GM23338 (cell line): Measurements from ENCODE around the gene CMTM2. TPM values are rescaled to one million over a fixed set of nuclear protein-coding genes. Genes with fewer than 3 reads are reported as not detected.

Experiments
- ATAC-seq: fragments of 200-7000 bp; cut with Tn5 transposase; 3 replicates; pipeline ENCODE4 v1.9.1; 2020
- DNase-seq: peaks from one replicate; pipeline ENCODE4 v3.0.0-alpha.2; 2015; ENCODE audit warnings: low spot score
- H2AFZ ChIP-seq: fragments of 200-600 bp; sonication (generic); 2 replicates; pipeline ENCODE4 v1.8.0; 2016; ENCODE audit warnings: antibody characterized with exemption, mild to moderate bottlenecking, moderate library complexity
- H3F3A ChIP-seq: fragments of 200-600 bp; sonication (generic); replicated peaks from 2 replicates; pipeline ENCODE4 v1.8.0; 2017; ENCODE audit warnings: antibody characterized with exemption, mixed run types, low read depth
- H3K27ac ChIP-seq: fragments of 200-600 bp; sonication (generic); 2 replicates; pipeline ENCODE4 v1.6.1; 2016; ENCODE audit warnings: low read depth
- H3K27me3 ChIP-seq: fragments of 200-600 bp; sonication (generic); 2 replicates; pipeline ENCODE4 v1.8.0; 2016; ENCODE audit warnings: mild to moderate bottlenecking, mixed run types, moderate library complexity; ENCODE audit not compliant: insufficient read depth
- H3K36me3 ChIP-seq: fragments of 200-600 bp; sonication (generic); 2 replicates; pipeline ENCODE4 v1.8.0; 2016; ENCODE audit warnings: mild to moderate bottlenecking; ENCODE audit not compliant: insufficient read depth
- H3K4me1 ChIP-seq: fragments of 200-600 bp; sonication (generic); 2 replicates; pipeline ENCODE4 v1.8.0; 2016; ENCODE audit warnings: mild to moderate bottlenecking, moderate library complexity; ENCODE audit not compliant: insufficient read depth
- H3K4me2 ChIP-seq: fragments of 200-600 bp; sonication (generic); 2 replicates; pipeline ENCODE4 v1.7.1; 2017; ENCODE audit warnings: mixed run types
- H3K4me3 ChIP-seq: fragments of 200-600 bp; sonication (generic); 2 replicates; pipeline ENCODE4 v1.6.1; 2016; ENCODE audit warnings: mixed run types
- H3K79me2 ChIP-seq: fragments of 200-600 bp; sonication (generic); replicated peaks from 2 replicates; pipeline ENCODE4 v1.8.0; 2017; ENCODE audit warnings: mild to moderate bottlenecking; ENCODE audit not compliant: insufficient read depth
- H3K9me2 ChIP-seq: fragments of 200-600 bp; sonication (generic); 2 replicates; pipeline ENCODE4 v1.8.0; 2017; ENCODE audit not compliant: insufficient read depth
- H4K20me1 ChIP-seq: fragments of 200-600 bp; sonication (generic); replicated peaks from 2 replicates; pipeline ENCODE4 v1.8.0; 2017; ENCODE audit warnings: mild to moderate bottlenecking; ENCODE audit not compliant: insufficient read depth
- H3K27ac Mint-ChIP-seq: 2 replicates; pipeline ENCODE4 v1.8.0; 2020; ENCODE audit warnings: inconsistent platforms, mild to moderate bottlenecking, moderate library complexity, mixed read lengths
- H3K27me3 Mint-ChIP-seq: 3 replicates; pipeline ENCODE4 v1.8.0; 2022; ENCODE audit warnings: low read depth, mild to moderate bottlenecking, moderate library complexity, mixed read lengths, inconsistent platforms; ENCODE audit not compliant: insufficient read depth, poor library complexity
- H3K36me3 Mint-ChIP-seq: 3 replicates; pipeline ENCODE4 v1.8.0; 2021; ENCODE audit warnings: low read depth, mild to moderate bottlenecking, inconsistent platforms, moderate library complexity, mixed read lengths
- H3K4me1 Mint-ChIP-seq: 3 replicates; pipeline ENCODE4 v1.8.0; 2020; ENCODE audit warnings: mild to moderate bottlenecking, inconsistent platforms, mixed read lengths
- H3K4me3 Mint-ChIP-seq: 3 replicates; pipeline ENCODE4 v1.8.0; 2021; ENCODE audit warnings: moderate library complexity, mild to moderate bottlenecking, inconsistent platforms, mixed read lengths
- H3K9me3 Mint-ChIP-seq: 3 replicates; pipeline ENCODE4 v1.8.0; 2020; ENCODE audit warnings: moderate library complexity, mild to moderate bottlenecking, inconsistent platforms, mixed read lengths
- CREB1 ChIP-seq: fragments of 250-450 bp; sonication (Bioruptor Pico); IDR thresholded peaks from 2 replicates; pipeline ENCODE4 v1.5.0; 2020; ENCODE audit warnings: low read depth, mild to moderate bottlenecking, moderate library complexity
- CTCF ChIP-seq, 2 experiments: fragments of 200-600 bp in 1 of 2; sonication (generic) in 1 of 2; conservative IDR thresholded peaks; 2 replicates each; pipeline versions ENCODE4 v1.5.1 to v1.6.1; 2016 to 2017; ENCODE audit warnings: antibody characterized with exemption in 2 of 2, low read depth in 2 of 2, mild to moderate bottlenecking in 2 of 2, moderate library complexity in 1 of 2
- EZH2 ChIP-seq: fragments of 200-600 bp; sonication (generic); IDR thresholded peaks from one replicate; pipeline ENCODE4 v1.8.0; 2017; ENCODE audit warnings: antibody characterized with exemption, mild to moderate bottlenecking, low read depth; ENCODE audit not compliant: unreplicated experiment
- JUNB ChIP-seq: IDR thresholded peaks from one replicate; pipeline ENCODE4 v1.6.1; 2016; ENCODE audit warnings: antibody characterized with exemption; ENCODE audit not compliant: unreplicated experiment
- NANOG ChIP-seq: IDR thresholded peaks from 2 replicates; pipeline ENCODE4 v1.6.1; 2016; ENCODE audit warnings: antibody characterized with exemption, borderline replicate concordance
- POLR2AphosphoS5 ChIP-seq: IDR thresholded peaks from 2 replicates; pipeline ENCODE4 v1.6.1; 2016; ENCODE audit warnings: antibody characterized with exemption, low read depth
- ZNF114 ChIP-seq: fragments of 250-450 bp; sonication (Bioruptor Pico); IDR thresholded peaks from 2 replicates; pipeline ENCODE4 v1.5.0; 2020; ENCODE audit warnings: mild to moderate bottlenecking, moderate library complexity
- polyA plus RNA-seq: library from polyadenylated mRNA; unstranded; fragments of >200 nt; fragmentation: Nextera tagmentation; extraction: Ambion mirVana; gene quantifications from 2 replicates; pipeline ENCODE4 v1.2.1, GENCODE V29; 2016
- total RNA-seq: library from RNA; depleted of rRNA; stranded (reverse); fragments of >200 nt; shearing (Covaris generic); gene quantifications from 2 replicates; pipeline ENCODE4 v1.2.3, GENCODE V29; 2014
- TF ChIP-seq, protein P1 (sequence below): fragments of 250-450 bp; sonication (Bioruptor Pico); IDR thresholded peaks from 2 replicates; pipeline ENCODE4 v1.5.0; 2020; ENCODE audit warnings: mild to moderate bottlenecking, moderate library complexity

Gene CMTM2
- total and polyA plus RNA-seq, 2 experiments from 2014 or later = not detected

DNA sequence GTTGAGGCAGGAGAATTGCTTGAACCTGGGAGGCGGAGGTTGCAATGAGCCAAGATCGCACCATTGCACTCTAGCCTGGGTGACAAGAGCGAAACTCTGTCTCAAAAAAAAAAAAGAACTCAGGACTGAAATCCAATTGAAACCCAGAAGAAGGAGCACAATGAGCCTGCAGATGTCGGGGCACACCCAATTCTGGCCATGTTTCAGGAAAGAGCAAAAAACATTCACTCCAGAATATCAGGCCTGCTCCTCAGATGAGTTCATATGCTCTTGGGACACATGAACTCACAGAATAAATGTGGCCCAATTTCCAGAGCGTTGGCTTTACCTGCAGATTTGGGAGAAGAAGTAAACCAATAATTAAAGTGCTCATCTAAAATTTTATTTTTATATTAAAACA lies 3.0 kb upstream of the CMTM2 start:
- Histone ChIP-seq H4K20me1 (no peaks in the 10 kb centered on the region), H3K4me3 (no peak overlapping the region), H2AFZ (no peak overlapping the region), H3K36me3 (no peaks in the 10 kb centered on the region), H3K9me2 (no peaks in the 10 kb centered on the region), H3K4me1 (peaks cover 19% of the 10 kb centered on the region), H3K4me2 (no peak overlapping the region), H3K79me2 (no peaks in the 10 kb centered on the region), H3K27ac (no peak overlapping the region), H3K27me3 (peaks cover 50% of the 10 kb centered on the region), H3F3A (no peaks in the 10 kb centered on the region)
- Mint-ChIP-seq H3K36me3 (no peaks in the 10 kb centered on the region), H3K4me1 (peaks cover 28% of the 10 kb centered on the region), H3K27me3 (peaks cover 43% of the 10 kb centered on the region), H3K27ac (no peak overlapping the region), H3K4me3 (no peak overlapping the region), H3K9me3 (no peaks in the 10 kb centered on the region)
- TF ChIP-seq POLR2AphosphoS5 = no peak
- no peak for TF ChIP-seq JUNB
- no peak for TF ChIP-seq NANOG
- no peak for TF ChIP-seq CTCF (conservative IDR thresholded peaks at IDR 0.05; ENCODE audit: low read depth in 2 of 2)
- TF ChIP-seq, protein P1, sequence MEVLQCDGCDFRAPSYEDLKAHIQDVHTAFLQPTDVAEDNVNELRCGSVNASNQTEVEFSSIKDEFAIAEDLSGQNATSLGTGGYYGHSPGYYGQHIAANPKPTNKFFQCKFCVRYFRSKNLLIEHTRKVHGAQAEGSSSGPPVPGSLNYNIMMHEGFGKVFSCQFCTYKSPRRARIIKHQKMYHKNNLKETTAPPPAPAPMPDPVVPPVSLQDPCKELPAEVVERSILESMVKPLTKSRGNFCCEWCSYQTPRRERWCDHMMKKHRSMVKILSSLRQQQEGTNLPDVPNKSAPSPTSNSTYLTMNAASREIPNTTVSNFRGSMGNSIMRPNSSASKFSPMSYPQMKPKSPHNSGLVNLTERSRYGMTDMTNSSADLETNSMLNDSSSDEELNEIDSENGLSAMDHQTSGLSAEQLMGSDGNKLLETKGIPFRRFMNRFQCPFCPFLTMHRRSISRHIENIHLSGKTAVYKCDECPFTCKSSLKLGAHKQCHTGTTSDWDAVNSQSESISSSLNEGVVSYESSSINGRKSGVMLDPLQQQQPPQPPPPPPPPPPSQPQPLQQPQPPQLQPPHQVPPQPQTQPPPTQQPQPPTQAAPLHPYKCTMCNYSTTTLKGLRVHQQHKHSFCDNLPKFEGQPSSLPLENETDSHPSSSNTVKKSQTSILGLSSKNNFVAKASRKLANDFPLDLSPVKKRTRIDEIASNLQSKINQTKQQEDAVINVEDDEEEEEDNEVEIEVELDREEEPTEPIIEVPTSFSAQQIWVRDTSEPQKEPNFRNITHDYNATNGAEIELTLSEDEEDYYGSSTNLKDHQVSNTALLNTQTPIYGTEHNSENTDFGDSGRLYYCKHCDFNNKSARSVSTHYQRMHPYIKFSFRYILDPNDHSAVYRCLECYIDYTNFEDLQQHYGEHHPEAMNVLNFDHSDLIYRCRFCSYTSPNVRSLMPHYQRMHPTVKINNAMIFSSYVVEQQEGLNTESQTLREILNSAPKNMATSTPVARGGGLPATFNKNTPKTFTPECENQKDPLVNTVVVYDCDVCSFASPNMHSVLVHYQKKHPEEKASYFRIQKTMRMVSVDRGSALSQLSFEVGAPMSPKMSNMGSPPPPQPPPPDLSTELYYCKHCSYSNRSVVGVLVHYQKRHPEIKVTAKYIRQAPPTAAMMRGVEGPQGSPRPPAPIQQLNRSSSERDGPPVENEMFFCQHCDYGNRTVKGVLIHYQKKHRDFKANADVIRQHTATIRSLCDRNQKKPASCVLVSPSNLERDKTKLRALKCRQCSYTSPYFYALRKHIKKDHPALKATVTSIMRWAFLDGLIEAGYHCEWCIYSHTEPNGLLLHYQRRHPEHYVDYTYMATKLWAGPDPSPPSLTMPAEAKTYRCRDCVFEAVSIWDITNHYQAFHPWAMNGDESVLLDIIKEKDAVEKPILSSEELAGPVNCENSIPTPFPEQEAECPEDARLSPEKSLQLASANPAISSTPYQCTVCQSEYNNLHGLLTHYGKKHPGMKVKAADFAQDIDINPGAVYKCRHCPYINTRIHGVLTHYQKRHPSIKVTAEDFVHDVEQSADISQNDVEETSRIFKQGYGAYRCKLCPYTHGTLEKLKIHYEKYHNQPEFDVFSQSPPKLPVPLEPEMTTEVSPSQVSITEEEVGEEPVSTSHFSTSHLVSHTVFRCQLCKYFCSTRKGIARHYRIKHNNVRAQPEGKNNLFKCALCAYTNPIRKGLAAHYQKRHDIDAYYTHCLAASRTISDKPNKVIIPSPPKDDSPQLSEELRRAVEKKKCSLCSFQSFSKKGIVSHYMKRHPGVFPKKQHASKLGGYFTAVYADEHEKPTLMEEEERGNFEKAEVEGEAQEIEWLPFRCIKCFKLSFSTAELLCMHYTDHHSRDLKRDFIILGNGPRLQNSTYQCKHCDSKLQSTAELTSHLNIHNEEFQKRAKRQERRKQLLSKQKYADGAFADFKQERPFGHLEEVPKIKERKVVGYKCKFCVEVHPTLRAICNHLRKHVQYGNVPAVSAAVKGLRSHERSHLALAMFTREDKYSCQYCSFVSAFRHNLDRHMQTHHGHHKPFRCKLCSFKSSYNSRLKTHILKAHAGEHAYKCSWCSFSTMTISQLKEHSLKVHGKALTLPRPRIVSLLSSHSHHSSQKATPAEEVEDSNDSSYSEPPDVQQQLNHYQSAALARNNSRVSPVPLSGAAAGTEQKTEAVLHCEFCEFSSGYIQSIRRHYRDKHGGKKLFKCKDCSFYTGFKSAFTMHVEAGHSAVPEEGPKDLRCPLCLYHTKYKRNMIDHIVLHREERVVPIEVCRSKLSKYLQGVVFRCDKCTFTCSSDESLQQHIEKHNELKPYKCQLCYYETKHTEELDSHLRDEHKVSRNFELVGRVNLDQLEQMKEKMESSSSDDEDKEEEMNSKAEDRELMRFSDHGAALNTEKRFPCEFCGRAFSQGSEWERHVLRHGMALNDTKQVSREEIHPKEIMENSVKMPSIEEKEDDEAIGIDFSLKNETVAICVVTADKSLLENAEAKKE (CRISPR knock-in tag) = no peak
- TF ChIP-seq EZH2 = no peak
- no peak for TF ChIP-seq CREB1 (CRISPR knock-in tag)
- no peak for TF ChIP-seq ZNF114 (CRISPR knock-in tag)
- DNase-seq (no peak), ATAC-seq (no peak)
